Erythroblast (primary cell): ENCODE data around the gene PDLIM7.

Experiments
- GATA1 ChIP-seq: IDR thresholded peaks from 2 replicates; pipeline ENCODE4 v1.6.1; 2011; ENCODE audit warnings: low read depth, mild to moderate bottlenecking, control low read depth, low read length, moderate library complexity
- POLR2A ChIP-seq: IDR thresholded peaks from 2 replicates; pipeline ENCODE4 v1.6.1; 2011; ENCODE audit warnings: mild to moderate bottlenecking, low read length

GRCh38 chr5:177453852-177454396 is 43.5 kb downstream of the PDLIM7 start:
- TF ChIP-seq POLR2A: no peak
- TF ChIP-seq GATA1: no peak
